ENCODE results near the gene LOXL1. TPM values are rescaled to one million over a fixed set of nuclear protein-coding genes. Genes with fewer than 3 reads are reported as not detected.

The LOXL1 gene
- total and polyA plus RNA-seq, 9 of the 15 experiments (the other 6 are each of a cell fraction or from before 2014, with no cell fraction given): 0.14 TPM; not detected in 8

GRCh38 chr15:73989001-73989798, 62.9 kb downstream of the LOXL1 start:
- Histone ChIP-seq H3K9me3 (replicated peaks; ENCODE audit: control insufficient read depth, insufficient read depth, low read depth, low read length) (no peaks in the 10 kb centered on the region), H3K4me2 (ENCODE audit: insufficient read depth, low read length) (peak overlapping the region; percentile 19), H3K4me1 (replicated peaks in 1 of 2; ENCODE audit: control insufficient read depth in 2 of 2, insufficient read depth in 2 of 2, low read length in 2 of 2) (peaks cover 37 to 47% of the 10 kb centered on the region in 2 experiments), H3K9ac (ENCODE audit: insufficient read depth in 1 of 2, low read depth in 2 of 2, low read length in 2 of 2) (peak overlapping the region in 1 of 2 experiments; percentile 61; a peak in 2 of 4 replicates), H3K27ac (ENCODE audit: extremely low read depth, low read depth, low read length) (peak overlapping the region; percentile 14; the same call in 1 of the 3 replicates), H3K4me3 (no peak overlapping the region), H3K79me2 (ENCODE audit: control insufficient read depth, insufficient read depth, low read length) (peaks cover 2% of the 10 kb centered on the region; the same call in 1 of the 3 replicates), H4K20me1 (replicated peaks; ENCODE audit: control insufficient read depth, insufficient read depth, low read length) (no peaks in the 10 kb centered on the region), H3K27me3 (ENCODE audit: control insufficient read depth in 2 of 2, insufficient read depth in 2 of 2, low read length in 2 of 2) (no peaks in the 10 kb centered on the region; a peak in 1 of 5 replicates), H3K36me3 (ENCODE audit: control insufficient read depth, insufficient read depth, low read length) (no peaks in the 10 kb centered on the region), H2AFZ (ENCODE audit: low read depth, low read length) (no peak overlapping the region; the same call in 1 of the 2 replicates), H3K9me1 (ENCODE audit: control insufficient read depth, insufficient read depth, low read length) (no peaks in the 10 kb centered on the region)
- BruUV-seq (replicated peaks): no TSS peak
- intact Hi-C loops (cut with micrococcal nuclease) (no loop called here), in situ Hi-C loops (cut with MboI) (no loop called here)
- WGBS (ENCODE audit: insufficient coverage, low coverage, missing lambda C conversion rate): 64% methylated on average over 9 of the region's 9 CpGs
- ChIA-PET CTCF (ENCODE audit: low intra/inter-chr PET ratio) (no interaction called here), POLR2A (interaction anchor here (0.6 kb wide), 1 partner anchor 11 kb away, joined by 5 read pairs; no protein-coding TSS in a partner anchor)
- FAIRE-seq (peak; percentile 74), ATAC-seq (no peak), DNase-seq (ENCODE audit: extremely low read depth in 1 of 4, low spot score in 3 of 4) (peak in 1 of 4 experiments; percentile 44)
- TF ChIP-seq FOSL1 (tag; conservative IDR thresholded peaks at IDR 0.05): peak; percentile 85
- no peak for TF ChIP-seq RB1 (IDR thresholded peaks at IDR 0.05; ENCODE audit: low read depth)
- TF ChIP-seq ZNF639 (CRISPR knock-in tag; conservative IDR thresholded peaks at IDR 0.05 in 1 of 2, IDR thresholded peaks at IDR 0.05 in 1 of 2): no peak
- no peak for TF ChIP-seq ZNF134 (CRISPR knock-in tag; conservative IDR thresholded peaks at IDR 0.05)
- no peak for TF ChIP-seq SMARCA5 (IDR thresholded peaks at IDR 0.05)
- TF ChIP-seq ATF3 (IDR thresholded peaks at IDR 0.05): peak; percentile 54
- no peak for TF ChIP-seq ATF3 (CRISPR knock-in tag; conservative IDR thresholded peaks at IDR 0.05)
- no peak for TF ChIP-seq SP2 (IDR thresholded peaks at IDR 0.05; ENCODE audit: extremely low read depth, low read depth, low read length, poor library complexity, severe bottlenecking)
- TF ChIP-seq SETDB1 (IDR thresholded peaks at IDR 0.05; ENCODE audit: low read length): no peak
- TF ChIP-seq TCF7 (IDR thresholded peaks at IDR 0.05; ENCODE audit: borderline replicate concordance): no peak
- no peak for TF ChIP-seq POLR2A (conservative IDR thresholded peaks at IDR 0.05)
- TF ChIP-seq JUN (IDR thresholded peaks at IDR 0.05; ENCODE audit: borderline replicate concordance, low read depth, low read length): 0 out of 2 replicates have a peak, but pooled peaks have one; percentile 9
- TF ChIP-seq JUN (CRISPR knock-in tag; IDR thresholded peaks at IDR 0.05; ENCODE audit: borderline replicate concordance): no peak
- TF ChIP-seq E2F6 (IDR thresholded peaks at IDR 0.05; ENCODE audit: borderline replicate concordance in 1 of 2, extremely low read depth in 1 of 2, insufficient read depth in 1 of 2, insufficient read length in 1 of 2, low read depth in 1 of 2, low read length in 1 of 2, poor library complexity in 1 of 2, severe bottlenecking in 1 of 2): no peak
- TF ChIP-seq ZNF280A (IDR thresholded peaks at IDR 0.05; ENCODE audit: low read depth, partially characterized antibody): no peak
- TF ChIP-seq ZBTB17 (CRISPR knock-in tag; IDR thresholded peaks at IDR 0.05): no peak
- no peak for TF ChIP-seq POLR3G (IDR thresholded peaks at IDR 0.05; ENCODE audit: extremely low read depth, insufficient read length, insufficient replicate concordance)

Data from K562 (cell line).